Measurements from ENCODE around the gene SPAG16.
"Not testable (repeated sequence)": the region's sequence is repeated elsewhere in the genome, so short reads cannot be mapped to it uniquely, and the experiment has no call there.

The SPAG16 gene

DNA sequence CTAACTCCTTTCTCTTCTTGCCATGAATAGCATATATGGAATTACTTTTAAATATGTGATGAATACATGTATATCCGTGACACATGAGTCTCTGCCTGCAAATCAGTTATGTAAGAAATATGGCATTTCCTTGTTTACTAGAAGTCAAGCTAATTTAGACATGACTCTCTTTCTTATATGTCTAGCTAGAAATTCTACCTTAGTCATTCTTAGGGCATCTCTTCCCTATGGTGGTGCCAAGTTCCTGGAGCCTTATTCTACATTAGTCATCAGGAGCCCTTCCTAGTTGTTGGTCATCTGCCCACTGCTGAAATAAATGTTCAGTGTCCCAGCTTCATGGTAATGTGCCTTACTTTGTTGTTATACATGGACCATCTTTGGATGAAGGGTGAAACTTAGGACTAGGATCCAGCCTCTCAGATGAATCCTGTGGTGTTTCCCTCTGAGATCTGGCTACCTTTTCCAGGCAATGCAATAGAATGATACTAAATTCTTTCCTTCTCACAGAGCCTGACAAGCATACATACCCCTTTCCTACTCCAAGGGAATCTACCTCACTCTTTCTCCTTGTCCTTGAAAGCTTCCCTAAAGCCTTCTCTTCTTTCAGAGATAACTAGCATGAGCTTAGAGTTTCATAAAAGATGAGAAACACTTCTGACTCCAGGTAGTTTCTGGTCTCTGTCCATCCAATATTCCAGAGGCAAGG is 711.3 kb downstream of the SPAG16 start:
- DNase-seq (ENCODE audit: low read depth, low spot score) = no peak

GRCh38 chr2:213998976-213999375 is 714.7 kb downstream of the SPAG16 start:
- DNase-seq (ENCODE audit: low read depth, low spot score) = not testable (repeated sequence)

DNA sequence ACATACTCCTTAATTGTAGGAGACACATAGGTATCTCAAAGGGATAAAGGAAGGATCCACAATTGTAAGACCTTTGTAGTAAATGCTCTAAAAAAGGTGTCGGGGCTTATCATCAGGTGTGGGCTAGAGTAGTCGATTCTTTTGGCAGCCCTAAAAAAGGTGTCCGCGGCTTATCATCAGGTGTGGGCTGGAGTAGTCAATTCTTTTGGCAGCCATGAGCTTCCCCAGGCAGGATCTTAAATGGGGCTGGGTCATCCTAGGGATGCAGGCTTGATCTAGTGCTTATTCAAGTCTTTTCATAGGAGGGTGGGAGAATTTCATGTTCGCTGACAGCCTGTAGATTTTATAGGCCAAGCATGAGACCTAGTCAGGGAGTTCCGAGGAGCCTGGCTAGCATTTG is 720.2 kb downstream of the SPAG16 start:
- no peak for DNase-seq (ENCODE audit: low read depth, low spot score)

GRCh38 chr2:214005337-214005736 is 721.1 kb downstream of the SPAG16 start:
- no peak for DNase-seq (ENCODE audit: low read depth, low spot score)

- no peak for DNase-seq (ENCODE audit: low read depth, low spot score)
Observed at GRCh38 chr2:214006601-214007000, 722.3 kb downstream of the SPAG16 start.

DNA sequence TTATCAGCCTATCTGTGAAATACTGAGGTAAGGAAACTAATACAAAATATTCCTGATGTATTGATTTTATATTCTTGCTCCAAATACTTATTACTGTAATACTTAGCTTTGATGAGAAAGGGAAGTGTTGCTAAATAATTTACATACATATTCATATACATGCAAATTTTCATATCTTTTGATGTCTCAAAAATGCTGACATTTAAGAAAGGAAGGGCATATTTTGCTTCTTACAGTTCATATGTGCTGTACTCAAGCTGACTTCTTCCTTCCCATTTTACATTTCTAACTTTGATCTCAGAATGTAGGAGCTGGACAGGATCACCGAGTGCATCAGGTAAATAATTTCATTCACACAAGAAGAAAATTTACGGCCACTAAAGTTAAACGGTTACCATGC is 727.4 kb downstream of the SPAG16 start:
- DNase-seq (ENCODE audit: low read depth, low spot score) = no peak

- no peak for DNase-seq (ENCODE audit: low read depth, low spot score)
Observed at GRCh38 chr2:214014551-214015220, 730.4 kb downstream of the SPAG16 start.

DNA sequence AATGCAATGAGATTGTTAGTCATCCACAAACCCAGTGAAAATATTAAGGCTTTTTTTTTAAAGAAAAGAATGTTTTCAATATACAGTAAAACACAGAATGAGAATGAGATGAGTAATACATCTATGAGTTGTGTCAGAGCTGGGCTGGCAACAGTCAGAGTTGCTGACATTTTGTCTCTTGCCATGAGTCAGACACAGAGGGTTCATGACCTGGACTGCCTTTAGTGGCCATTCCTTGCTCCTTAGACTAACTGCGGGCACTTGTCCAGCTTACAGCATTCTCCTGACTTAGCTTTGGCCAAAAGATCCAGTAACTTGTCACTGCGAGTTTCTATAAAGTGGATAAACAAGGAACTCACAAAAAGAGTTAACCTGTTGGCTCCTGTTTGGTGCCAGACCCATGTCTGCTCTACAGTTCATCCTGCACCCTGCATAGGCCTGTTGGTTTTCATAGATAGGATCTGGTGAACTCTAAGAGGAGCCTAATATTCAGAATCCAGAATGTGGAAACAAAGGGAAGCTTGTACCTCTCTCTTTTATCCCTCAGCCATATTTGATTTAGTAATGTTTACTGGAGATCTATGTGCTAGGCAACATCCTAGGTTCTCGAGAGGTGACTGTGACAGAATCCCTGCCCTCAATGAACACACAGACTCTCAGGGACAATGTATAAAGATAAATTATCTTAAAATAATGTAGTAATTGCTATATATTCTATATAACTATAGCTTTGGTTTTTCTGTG is 735.1 kb downstream of the SPAG16 start:
- no peak for DNase-seq (ENCODE audit: low read depth, low spot score)

DNA sequence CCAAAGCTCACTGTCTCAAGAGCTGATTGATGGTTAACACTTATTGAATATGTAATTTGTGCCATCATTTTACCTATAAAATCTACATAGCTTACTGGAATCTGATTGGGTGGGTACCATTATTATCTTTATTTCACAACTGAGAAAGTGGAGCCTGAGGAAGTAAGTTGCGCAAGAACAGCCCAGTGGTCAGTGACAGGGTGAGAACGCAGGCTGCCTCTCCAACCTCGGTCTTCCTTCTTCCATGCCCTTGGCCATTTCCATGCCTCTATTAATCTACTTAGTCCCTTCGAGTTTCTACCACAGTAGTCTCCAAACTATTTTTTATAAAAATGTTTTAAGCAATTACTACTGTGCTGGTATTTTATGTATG is 735.7 kb downstream of the SPAG16 start:
- no peak for DNase-seq (ENCODE audit: low read depth, low spot score)

DNA sequence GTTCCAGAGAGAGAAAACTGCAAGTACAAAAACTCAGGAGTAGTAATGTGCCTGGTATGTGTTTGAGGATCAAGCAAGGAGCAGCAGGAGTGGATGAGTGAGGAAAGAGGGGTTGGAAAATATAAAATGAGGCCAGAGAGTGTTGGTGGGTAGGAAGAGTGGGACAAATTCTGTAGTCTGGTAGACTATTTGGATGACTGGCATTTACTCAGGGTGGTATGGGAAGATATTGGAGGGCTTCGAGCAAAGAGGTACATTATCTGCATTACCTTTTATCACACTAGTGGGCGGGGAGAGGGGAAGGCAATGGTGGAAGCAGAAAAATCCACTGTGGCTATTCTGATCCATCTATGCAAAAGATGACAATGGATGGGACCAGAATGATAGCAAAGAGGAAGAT is 744.9 kb downstream of the SPAG16 start:
- DNase-seq (ENCODE audit: low read depth, low spot score) = no peak

DNA sequence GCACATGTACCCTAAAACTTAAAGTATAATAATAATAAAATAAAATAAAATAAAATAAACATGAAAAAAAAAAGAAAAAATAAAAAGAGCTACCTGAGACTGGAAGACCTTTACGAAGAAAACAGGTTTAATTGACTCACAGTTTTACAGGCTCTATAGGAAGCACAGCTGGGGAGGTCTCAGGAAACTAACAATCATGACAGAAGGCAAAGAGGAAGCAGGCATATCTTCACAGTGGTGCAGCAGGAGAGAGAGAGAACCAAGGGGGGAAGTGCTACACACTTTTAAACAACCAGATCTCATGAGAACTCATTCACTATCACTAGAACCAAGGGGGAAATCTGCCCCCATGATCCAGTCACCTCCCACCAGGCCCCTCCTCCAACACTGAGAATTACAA is 747.3 kb downstream of the SPAG16 start:
- DNase-seq (ENCODE audit: low read depth, low spot score) = no peak

DNA sequence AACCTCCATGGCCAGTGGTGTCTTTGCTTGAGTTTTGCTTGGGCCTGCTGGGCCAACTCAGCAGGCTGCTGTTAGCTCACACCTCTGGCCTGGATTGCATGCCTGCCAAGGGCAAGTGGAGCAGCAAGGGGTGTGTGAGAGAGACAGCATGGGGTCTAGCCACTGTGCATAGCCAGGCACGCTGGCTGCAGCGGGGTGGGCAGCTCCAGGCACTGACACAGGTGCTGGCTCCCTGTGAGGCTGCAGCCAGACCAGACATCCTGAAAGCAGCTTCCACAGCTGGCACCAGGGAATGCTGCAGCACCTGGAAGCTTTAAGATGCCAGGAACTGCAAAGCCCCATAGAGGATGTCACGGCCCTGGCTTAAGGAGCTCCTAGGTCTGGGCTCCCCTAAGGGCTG is 750.2 kb downstream of the SPAG16 start:
- no peak for DNase-seq (ENCODE audit: low read depth, low spot score)

DNA sequence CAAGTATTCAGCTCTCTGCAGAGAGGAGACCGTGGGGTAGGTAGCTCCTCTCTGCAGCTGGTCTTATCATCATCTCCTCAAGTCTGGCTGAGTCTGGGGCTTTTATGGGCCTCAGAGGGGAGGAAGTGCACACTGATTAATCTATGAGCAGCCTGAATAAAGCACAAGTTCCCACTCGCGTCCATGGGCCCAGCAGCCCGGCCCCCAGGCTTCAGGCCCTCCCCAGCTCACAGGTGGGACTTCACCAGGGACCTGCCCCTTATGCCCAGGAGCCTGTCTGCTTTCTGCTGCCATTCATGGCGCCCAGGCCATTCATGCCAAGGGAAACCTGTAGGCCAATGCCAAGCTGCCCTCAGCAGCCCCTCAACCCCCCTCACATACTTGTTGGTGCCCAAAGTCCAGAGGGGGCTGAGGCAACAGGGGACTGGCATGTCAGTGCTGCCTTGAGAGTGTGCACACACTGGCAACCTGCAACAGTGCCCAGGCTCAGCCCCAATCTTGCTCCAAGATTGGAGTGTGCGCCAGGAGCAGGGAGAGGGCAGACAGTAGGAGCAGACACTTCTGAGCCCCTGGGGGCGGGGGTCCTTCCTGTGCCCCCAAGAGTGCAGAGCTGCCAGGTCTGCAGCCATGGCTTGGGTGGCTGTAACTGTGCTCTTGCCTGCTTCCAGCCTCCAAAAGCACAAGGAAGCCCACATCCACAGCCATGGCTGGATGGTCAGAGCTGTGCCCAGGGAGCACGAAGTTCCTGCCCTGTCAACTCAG is 751.0 kb downstream of the SPAG16 start:
- no peak for DNase-seq (ENCODE audit: low read depth, low spot score)

GRCh38 chr2:214035921-214036320 is 751.7 kb downstream of the SPAG16 start:
- DNase-seq (ENCODE audit: low read depth, low spot score) = no peak

GRCh38 chr2:214038186-214038585 is 753.9 kb downstream of the SPAG16 start:
- DNase-seq (ENCODE audit: low read depth, low spot score) = no peak

GRCh38 chr2:214050731-214051130 is 766.5 kb downstream of the SPAG16 start:
- DNase-seq (ENCODE audit: low read depth, low spot score) = no peak

DNA sequence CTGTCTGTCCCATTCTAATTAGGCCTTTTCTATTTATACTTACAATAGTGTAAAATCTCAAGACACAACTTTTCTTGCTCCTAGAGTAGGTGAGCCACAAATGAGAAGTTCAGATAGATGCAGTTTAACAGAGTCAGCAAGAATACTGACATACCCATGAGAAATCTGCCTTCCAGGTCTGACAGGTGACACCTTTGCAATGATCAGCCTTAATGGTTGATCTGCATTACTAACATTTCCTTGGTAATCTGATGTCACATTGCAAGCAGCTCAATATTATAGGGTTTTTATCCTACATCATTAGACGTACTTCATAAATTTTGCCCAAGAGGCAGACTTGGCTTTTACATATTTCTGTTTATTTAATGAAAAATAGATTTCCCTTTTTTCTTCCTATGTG is 767.3 kb downstream of the SPAG16 start:
- no peak for DNase-seq (ENCODE audit: low read depth, low spot score)

- DNase-seq (ENCODE audit: low read depth, low spot score) = no peak
Observed at GRCh38 chr2:214052235-214052634, 768.0 kb downstream of the SPAG16 start.

GRCh38 chr2:214057986-214058385 is 773.7 kb downstream of the SPAG16 start:
- no peak for DNase-seq (ENCODE audit: low read depth, low spot score)

DNA sequence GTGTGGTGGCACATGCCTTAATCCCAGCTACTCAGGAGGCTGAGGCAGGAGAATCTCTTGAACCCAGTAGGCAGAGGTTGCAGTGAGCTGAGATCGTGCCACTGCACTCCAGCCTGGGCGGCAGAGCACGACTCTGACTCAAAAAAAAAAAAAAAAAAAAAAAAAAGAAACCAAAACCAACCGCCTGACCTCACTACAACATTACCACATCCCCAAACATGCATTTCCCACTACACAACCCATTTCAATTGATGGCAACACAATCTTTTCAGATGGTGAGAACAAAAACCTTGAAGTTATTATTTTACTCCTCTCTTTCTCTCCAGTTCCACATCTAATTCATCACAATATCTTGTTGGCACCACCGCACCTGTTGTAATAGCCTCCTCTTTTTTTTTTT is 778.0 kb downstream of the SPAG16 start:
- DNase-seq (ENCODE audit: low read depth, low spot score) = not testable (repeated sequence)

DNA sequence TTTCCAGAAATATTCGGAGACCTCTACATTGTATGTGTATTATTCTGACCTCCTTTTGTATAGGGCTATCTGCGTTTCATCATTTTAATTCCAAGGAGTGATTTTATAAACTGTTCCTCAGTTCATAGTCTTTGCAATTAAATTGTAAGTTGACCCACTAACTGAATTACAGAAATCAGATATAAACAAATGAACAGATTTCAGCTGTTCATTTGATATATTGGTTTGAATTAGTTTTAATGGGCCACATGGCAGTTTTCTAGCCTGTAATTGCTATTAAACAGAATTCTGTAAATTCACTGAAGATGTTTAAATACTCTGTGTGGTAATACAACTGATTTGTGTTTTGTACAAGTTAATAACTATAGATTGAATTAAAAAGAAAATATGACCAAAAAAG is 780.2 kb downstream of the SPAG16 start:
- DNase-seq (ENCODE audit: low read depth, low spot score) = no peak

DNA sequence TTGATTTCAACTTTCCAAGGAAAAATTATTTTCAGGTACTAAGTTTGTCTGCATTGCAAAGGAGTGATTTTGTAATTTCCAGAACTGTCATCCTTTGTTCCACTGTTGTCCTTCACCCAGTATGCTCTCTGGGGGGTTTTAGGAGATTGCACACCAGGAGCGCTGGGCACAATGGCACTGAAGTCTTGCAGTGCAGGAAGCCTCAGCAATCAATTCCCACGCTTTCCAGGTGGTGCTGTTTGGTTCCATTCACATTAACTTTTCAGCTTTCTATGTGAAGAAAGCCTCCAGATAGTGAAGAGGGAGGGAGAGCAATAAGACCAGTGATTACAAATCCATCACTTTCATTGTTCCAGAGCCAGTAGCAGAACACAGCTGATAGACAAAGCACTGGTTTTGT is 782.6 kb downstream of the SPAG16 start:
- DNase-seq (ENCODE audit: low read depth, low spot score) = no peak

Measured in activated CD4-positive, CD25-positive, alpha-beta regulatory T cell treated with anti-CD3 and anti-CD28 coated beads, Interleukin-2, amount 50 U/mL, for 16 hours (primary cell).